Kidney epithelial cell (primary cell): ENCODE data around the gene NXPH4. TPM values are rescaled to one million over a fixed set of nuclear protein-coding genes. Genes with fewer than 3 reads are reported as not detected.

Experiments used
- DNase-seq: peaks from one replicate; pipeline ENCODE4 v3.0.0-alpha.2; 2010; ENCODE audit warnings: low read depth
- H3K27me3 ChIP-seq: 2 replicates; pipeline ENCODE4 v1.6.0; 2011; ENCODE audit warnings: low read length; ENCODE audit not compliant: control insufficient read depth, insufficient read depth
- H3K36me3 ChIP-seq: 2 replicates; pipeline ENCODE4 v1.5.1; 2011; ENCODE audit warnings: low read length; ENCODE audit not compliant: control insufficient read depth, insufficient read depth
- H3K4me3 ChIP-seq: 2 replicates; pipeline ENCODE4 v1.5.1; 2011; ENCODE audit warnings: low read depth, mild to moderate bottlenecking, control low read depth, low read length
- CTCF ChIP-seq: IDR thresholded peaks from 2 replicates; pipeline ENCODE4 v1.5.1; 2011; ENCODE audit warnings: mild to moderate bottlenecking, moderate library complexity, low read length, control low read depth, inconsistent platforms; ENCODE audit not compliant: insufficient read depth, poor library complexity, severe bottlenecking
- total RNA-seq: library from RNA; depleted of rRNA; stranded (reverse); fragments of >200 nt; gene quantifications from 2 replicates; pipeline ENCODE4 v1.2.3, GENCODE V29; 2015

NXPH4 gene
- total RNA-seq, 1 donor from 2014 or later: 5.9 TPM

GRCh38 chr12:57247041-57247440 is 30.4 kb downstream of the NXPH4 start:
- Histone ChIP-seq H3K4me3 (no peak overlapping the region), H3K36me3 (no peaks in the 10 kb centered on the region), H3K27me3 (peaks cover 23% of the 10 kb centered on the region)
- TF ChIP-seq CTCF: no peak
- DNase-seq: no peak

- no peaks in the 10 kb centered on the region for H3K36me3 ChIP-seq
- no peak for DNase-seq
- H3K4me3 ChIP-seq: no peak overlapping the region
- peaks cover 4% of the 10 kb centered on the region for H3K27me3 ChIP-seq
- no peak for TF ChIP-seq CTCF
Observed at GRCh38 chr12:57248934-57249742, 32.5 kb downstream of the NXPH4 start.

- Histone ChIP-seq H3K36me3 (no peaks in the 10 kb centered on the region), H3K4me3 (no peak overlapping the region), H3K27me3 (no peaks in the 10 kb centered on the region)
- no peak for TF ChIP-seq CTCF
- DNase-seq: no peak
Observed at GRCh38 chr12:57250541-57250940, 33.9 kb downstream of the NXPH4 start.

- no peak for TF ChIP-seq CTCF
- DNase-seq: no peak
- Histone ChIP-seq H3K4me3 (no peak within 1 kb of the TSS), H3K27me3 (no peaks in the 10 kb centered on the region), H3K36me3 (no peaks in the 10 kb centered on the region)
Observed at GRCh38 chr12:57250956-57251355, 34.4 kb downstream of the NXPH4 start, which contains the start of gene STAC3. TSS of gene STAC3 (minus strand) at chr12:57251187. CDS start at chr12:57249636, 1,551 bp downstream.

GRCh38 chr12:57254506-57255280 is 38.1 kb downstream of the NXPH4 start:
- Histone ChIP-seq H3K36me3 (no peaks in the 10 kb centered on the region), H3K27me3 (no peaks in the 10 kb centered on the region), H3K4me3 (no peak overlapping the region)
- TF ChIP-seq CTCF: no peak
- DNase-seq: no peak

GRCh38 chr12:57255916-57256315 is 39.3 kb downstream of the NXPH4 start:
- H3K4me3 ChIP-seq: no peak overlapping the region
- no peaks in the 10 kb centered on the region for H3K27me3 ChIP-seq
- no peak for TF ChIP-seq CTCF
- no peak for DNase-seq
- no peaks in the 10 kb centered on the region for H3K36me3 ChIP-seq
